B cell (primary cell): ENCODE data around the gene TRMT112. TPM values are rescaled to one million over a fixed set of nuclear protein-coding genes. Genes with fewer than 3 reads are reported as not detected.

Experiments
- ATAC-seq: fragments of 200-7000 bp; cut with Tn5 transposase; one replicate; pipeline ENCODE4 v1.10.0; 2021; ENCODE audit warnings: low read depth, mild to moderate bottlenecking, moderate number of reproducible peaks, moderate library complexity
- CTCF ChIA-PET: fragments of 350-600 bp; sonication (Branson Sonifier 250); formaldehyde crosslinking; loops from one replicate; lab custom pipeline; 2021; ENCODE audit warnings: antibody characterized with exemption, inconsistent platforms; lab: Charles Lee
- POLR2A ChIA-PET: fragments of 350-600 bp; sonication (Branson Sonifier 250); formaldehyde crosslinking; loops from one replicate; lab custom pipeline; 2021; ENCODE audit warnings: antibody characterized with exemption; lab: Charles Lee
- DNase-seq: peaks from one replicate; pipeline ENCODE4 v3.0.0; 2013
- H2AFZ ChIP-seq: 2 replicates; pipeline ENCODE4 v1.6.1; 2012; ENCODE audit warnings: mild to moderate bottlenecking, low read depth, low read length; ENCODE audit not compliant: insufficient read depth, poor library complexity, severe bottlenecking
- H3K27ac ChIP-seq, 2 donors: 1 replicate in 1 of 2; 2 replicates in 1 of 2; pipeline ENCODE4 v1.5.1; 2012 to 2013; ENCODE audit warnings: low read length in 2 of 2, mild to moderate bottlenecking in 2 of 2, moderate library complexity in 1 of 2
- H3K27me3 ChIP-seq, 4 experiments: fragments of 200-600 bp in 1 of 4; sonication (generic) in 1 of 4; replicated peaks in 1 of 4; 1 replicate in 2 of 4; 2 replicates in 2 of 4; pipeline versions ENCODE4 v1.6.1 to v1.7.0; 2013 to 2016; ENCODE audit warnings: low read length in 3 of 4, mild to moderate bottlenecking in 2 of 4, mixed read lengths in 1 of 4, moderate library complexity in 1 of 4; ENCODE audit not compliant: insufficient read depth in 4 of 4, control insufficient read depth in 3 of 4; ENCODE audit errors: control extremely low read depth in 1 of 4
- H3K36me3 ChIP-seq, 2 experiments: replicated peaks in 1 of 2; 1 replicate in 1 of 2; 2 replicates in 1 of 2; pipeline versions ENCODE4 v1.6.1 to v1.7.1; 2013; ENCODE audit warnings: low read length in 1 of 2; ENCODE audit not compliant: insufficient read depth in 2 of 2, control insufficient read depth in 1 of 2; ENCODE audit errors: control extremely low read depth in 1 of 2, extremely low read depth in 1 of 2
- H3K4me1 ChIP-seq, 2 donors: fragments of 200-600 bp in 1 of 2; sonication (generic) in 1 of 2; 1 replicate in 1 of 2; 2 replicates in 1 of 2; pipeline versions ENCODE4 v1.5.1 to v1.6.1; 2013 to 2017; ENCODE audit warnings: low read length in 2 of 2; ENCODE audit not compliant: control insufficient read depth in 2 of 2, insufficient read depth in 2 of 2
- H3K4me2 ChIP-seq: replicated peaks from 2 replicates; pipeline ENCODE3; 2012; ENCODE audit warnings: mild to moderate bottlenecking, low read depth, low read length; ENCODE audit not compliant: poor library complexity, severe bottlenecking
- H3K4me3 ChIP-seq, 5 experiments: fragments of 200-600 bp in 1 of 5; sonication (generic) in 1 of 5; 1 replicate in 3 of 5; 2 replicates in 2 of 5; pipeline versions ENCODE4 v1.5.1 to v1.7.0; 2011 to 2016; ENCODE audit warnings: low read length in 4 of 5, mild to moderate bottlenecking in 4 of 5, low read depth in 2 of 5, control low read depth in 1 of 5, moderate library complexity in 1 of 5; ENCODE audit not compliant: insufficient read depth in 1 of 5; ENCODE audit errors: control extremely low read depth in 1 of 5, extremely low read depth in 1 of 5
- H3K79me2 ChIP-seq: fragments of 200-600 bp; sonication (generic); one replicate; pipeline ENCODE4 v1.6.0; 2016; ENCODE audit warnings: low read length; ENCODE audit not compliant: control insufficient read depth, insufficient read depth
- H3K9ac ChIP-seq: fragments of 200-600 bp; sonication (generic); 2 replicates; pipeline ENCODE4 v1.6.1; 2017; ENCODE audit warnings: mild to moderate bottlenecking, low read length, moderate library complexity
- H3K9me3 ChIP-seq, 3 donors: one replicate each; pipeline versions ENCODE4 v1.6.1 to v1.7.1; 2013; ENCODE audit warnings: low read length in 2 of 3; ENCODE audit not compliant: control insufficient read depth in 2 of 3, insufficient read depth in 1 of 3; ENCODE audit errors: control extremely low read depth in 1 of 3
- H4K20me1 ChIP-seq: 2 replicates; pipeline ENCODE4 v1.6.0; 2012; ENCODE audit warnings: mild to moderate bottlenecking, low read length; ENCODE audit not compliant: insufficient read depth, control insufficient read depth, poor library complexity, severe bottlenecking
- H3K27ac Mint-ChIP-seq: one replicate; pipeline ENCODE4 v1.8.0; 2021; ENCODE audit warnings: mixed read lengths
- H3K27me3 Mint-ChIP-seq: one replicate; pipeline ENCODE4 v1.8.0; 2021; ENCODE audit warnings: mixed read lengths
- H3K4me1 Mint-ChIP-seq: one replicate; pipeline ENCODE4 v1.8.0; 2021; ENCODE audit warnings: mixed read lengths
- H3K4me3 Mint-ChIP-seq: one replicate; pipeline ENCODE4 v1.8.0; 2021; ENCODE audit warnings: mixed read lengths
- H3K9me3 Mint-ChIP-seq: one replicate; pipeline ENCODE4 v1.8.0; 2022; ENCODE audit warnings: mixed read lengths; ENCODE audit not compliant: insufficient read depth
- CTCF ChIP-seq: fragments of 200-600 bp; IDR thresholded peaks from one replicate; pipeline ENCODE4 v1.8.0; 2022; ENCODE audit warnings: antibody characterized with exemption, mild to moderate bottlenecking
- EZH2 ChIP-seq: IDR thresholded peaks from 2 replicates; pipeline ENCODE4 v1.6.1; 2012; ENCODE audit warnings: borderline replicate concordance, low read depth, mild to moderate bottlenecking, moderate library complexity, low read length; ENCODE audit not compliant: insufficient read depth, poor library complexity, severe bottlenecking
- WGBS: methylation state at CpG from one replicate; pipeline ENCODE4 v1.1.5; 2013; ENCODE audit warnings: missing lambda C conversion rate; ENCODE audit not compliant: insufficient coverage; 5-methylcytosine and 5-hydroxymethylcytosine counted together
- intact Hi-C: fragments of 100-400 bp; cut with micrococcal nuclease; formaldehyde crosslinking; loops from one replicate; pipeline ENCODE4 v1.10.0; 2022
- polyA plus RNA-seq: library from polyadenylated mRNA; depleted of rRNA; stranded (reverse); fragments of >200 nt; gene quantifications from 2 replicates; pipeline ENCODE4 v1.2.3, GENCODE V29; 2012
- total RNA-seq, 2 donors: library from RNA; stranded (reverse); fragments of 120-200 nt in 1 of 2; gene quantifications; 1 replicate in 1 of 2; 2 replicates in 1 of 2; pipeline versions ENCODE4 v1.2.3 to v1.2.4, GENCODE V29; 2013 to 2022

Gene TRMT112
- total and polyA plus RNA-seq, 2 donors (not counting 1 experiment from before 2014, with no cell fraction given): 133 to 231 TPM

- no peak within 1 kb of the TSS for H3K27ac ChIP-seq
- intact Hi-C loops: loop anchor here (10.0 kb wide), 1 partner anchor 465 kb away; the partner anchor contains the start of gene MARK2
- peak within 1 kb of the TSS; percentile 87 for H3K4me3 Mint-ChIP-seq
- no peaks in the 10 kb centered on the region for H3K79me2 ChIP-seq
- TF ChIP-seq EZH2 (peak; percentile 38), CTCF (no peak)
- peaks cover 29% of the 10 kb centered on the region for H3K4me1 Mint-ChIP-seq
- H4K20me1 ChIP-seq: peaks cover 16% of the 10 kb centered on the region
- 4% methylated on average over 48 of the region's 54 CpGs for WGBS
- peaks cover 0 to 31% (median 0%) of the 10 kb centered on the region in 3 donors for H3K9me3 ChIP-seq
- H3K4me1 ChIP-seq: peaks cover 40 to 43% of the 10 kb centered on the region in 2 donors
- ChIA-PET CTCF (interaction anchor here (0.7 to 5.8 kb wide), 25 partner anchors 10 to 463 kb away, joined by 3 to 243 read pairs (median 7); partner anchors contain the start of genes BAD, FERMT3, GPR137 and KCNK4), POLR2A (interaction anchor here (0.8 kb wide), 1 partner anchor 14 kb away, joined by 5 read pairs; the partner anchor contains the start of gene GPR137)
- DNase-seq: no peak
- no peak for ATAC-seq
- H3K27ac Mint-ChIP-seq: peak within 1 kb of the TSS; percentile 50
- H3K9me3 Mint-ChIP-seq: no peaks in the 10 kb centered on the region
- H3K27me3 ChIP-seq: peaks cover 0 to 76% (median 50%) of the 10 kb centered on the region in 4 experiments
- peak within 1 kb of the TSS; percentile 85 for H3K4me2 ChIP-seq
- H2AFZ ChIP-seq: peak within 1 kb of the TSS; percentile 33
- H3K27me3 Mint-ChIP-seq: peaks cover 44% of the 10 kb centered on the region
- peak within 1 kb of the TSS; percentile 5 to 52 (median 30) for H3K4me3 ChIP-seq
- no peaks in the 10 kb centered on the region for H3K36me3 ChIP-seq
- H3K9ac ChIP-seq: peak within 1 kb of the TSS; percentile 54
Measured at GRCh38 chr11:64299847-64300648, 17.3 kb downstream of the TRMT112 start, which contains the start of gene CATSPERZ. Gene CATSPERZ (plus strand): TSS chr11:64300358. CDS start chr11:64300411, 53 bp downstream.
